Mesenchymal stem cell (in vitro differentiated cells and primary cell): ENCODE measurements around the gene ARHGEF16.

Experiments used
- DNase-seq: peaks from one replicate; pipeline ENCODE4 v3.0.0-alpha.2; 2013
- H2AFZ ChIP-seq: one replicate; pipeline ENCODE4 v1.6.1; 2013; ENCODE audit warnings: low read depth, mild to moderate bottlenecking, control low read depth, inconsistent platforms, low read length, moderate library complexity
- H2AK5ac ChIP-seq: 2 replicates; pipeline ENCODE4 v1.6.1; 2013; ENCODE audit warnings: low read length, moderate library complexity, mild to moderate bottlenecking, inconsistent platforms; ENCODE audit not compliant: severe bottlenecking
- H2BK120ac ChIP-seq: one replicate; pipeline ENCODE4 v1.6.1; 2013; ENCODE audit warnings: low read depth, mild to moderate bottlenecking, inconsistent platforms, low read length, moderate library complexity
- H2BK12ac ChIP-seq, 2 experiments: one replicate each; pipeline ENCODE4 v1.6.1; 2013; ENCODE audit warnings: inconsistent platforms in 2 of 2, low read length in 2 of 2, mild to moderate bottlenecking in 2 of 2, moderate library complexity in 2 of 2, control low read depth in 1 of 2
- H2BK15ac ChIP-seq: one replicate; pipeline ENCODE4 v1.6.1; 2013; ENCODE audit warnings: mild to moderate bottlenecking, low read depth, inconsistent platforms; ENCODE audit not compliant: poor library complexity, severe bottlenecking
- H2BK5ac ChIP-seq: 2 replicates; pipeline ENCODE4 v1.6.1; 2013; ENCODE audit warnings: low read depth, mild to moderate bottlenecking, low read length, control low read depth, inconsistent platforms; ENCODE audit not compliant: poor library complexity, severe bottlenecking
- H3K14ac ChIP-seq, 2 experiments: one replicate each; pipeline ENCODE4 v1.6.1; 2013; ENCODE audit warnings: inconsistent platforms in 2 of 2, low read length in 2 of 2, control low read depth in 1 of 2, mild to moderate bottlenecking in 1 of 2, moderate library complexity in 1 of 2
- H3K18ac ChIP-seq, 2 experiments: one replicate each; pipeline ENCODE4 v1.6.1; 2013; ENCODE audit warnings: inconsistent platforms in 2 of 2, low read length in 2 of 2, control low read depth in 1 of 2, low read depth in 1 of 2, mild to moderate bottlenecking in 1 of 2
- H3K23ac ChIP-seq, 2 experiments: one replicate each; pipeline ENCODE4 v1.6.1; 2013; ENCODE audit warnings: inconsistent platforms in 2 of 2, low read length in 2 of 2, mild to moderate bottlenecking in 2 of 2, moderate library complexity in 2 of 2, control low read depth in 1 of 2
- H3K27ac ChIP-seq: 2 replicates; pipeline ENCODE4 v1.5.1; 2013; ENCODE audit warnings: mild to moderate bottlenecking, moderate library complexity, low read length, control low read depth, inconsistent platforms; ENCODE audit not compliant: poor library complexity, severe bottlenecking
- H3K27me3 ChIP-seq, 2 experiments: 2 replicates each; pipeline versions ENCODE4 v1.6.1 to v1.7.0; 2013; ENCODE audit warnings: low read length in 2 of 2, mild to moderate bottlenecking in 2 of 2, moderate library complexity in 2 of 2, control low read depth in 1 of 2, inconsistent platforms in 1 of 2; ENCODE audit not compliant: control insufficient read depth in 1 of 2, insufficient read depth in 1 of 2
- H3K36me3 ChIP-seq, 2 experiments: 2 replicates each; pipeline versions ENCODE4 v1.6.1 to v1.7.0; 2013; ENCODE audit warnings: low read length in 2 of 2, control low read depth in 1 of 2, inconsistent platforms in 1 of 2, low read depth in 1 of 2, mild to moderate bottlenecking in 1 of 2; ENCODE audit not compliant: insufficient read depth in 2 of 2, control insufficient read depth in 1 of 2
- H3K4ac ChIP-seq, 2 experiments: one replicate each; pipeline ENCODE4 v1.6.1; 2013; ENCODE audit warnings: inconsistent platforms in 2 of 2, low read length in 2 of 2, mild to moderate bottlenecking in 2 of 2, moderate library complexity in 2 of 2, control low read depth in 1 of 2, low read depth in 1 of 2
- H3K4me1 ChIP-seq: 2 replicates; pipeline ENCODE4 v1.6.1; 2013; ENCODE audit warnings: low read depth, low read length, control low read depth; ENCODE audit not compliant: control insufficient read depth, insufficient read depth
- H3K4me2 ChIP-seq: 2 replicates; pipeline ENCODE4 v1.6.1; 2013; ENCODE audit warnings: low read length, mild to moderate bottlenecking, inconsistent platforms; ENCODE audit not compliant: poor library complexity, severe bottlenecking
- H3K4me3 ChIP-seq, 2 experiments: 2 replicates each; pipeline versions ENCODE4 v1.5.1 to v1.7.0; 2013; ENCODE audit warnings: low read length in 2 of 2, mild to moderate bottlenecking in 2 of 2, control low read depth in 1 of 2, low read depth in 1 of 2; ENCODE audit not compliant: insufficient read depth in 1 of 2
- H3K79me1 ChIP-seq: replicated peaks from 2 replicates; pipeline ENCODE4 v1.6.1; 2013; ENCODE audit warnings: mild to moderate bottlenecking, control low read depth, low read length, inconsistent platforms; ENCODE audit not compliant: poor library complexity, severe bottlenecking
- H3K9ac ChIP-seq: 2 replicates; pipeline ENCODE4 v1.7.0; 2013; ENCODE audit warnings: mild to moderate bottlenecking, low read length, moderate library complexity
- H3K9me3 ChIP-seq: 2 replicates; pipeline ENCODE4 v1.7.0; 2013; ENCODE audit warnings: mild to moderate bottlenecking, low read length; ENCODE audit not compliant: control insufficient read depth
- H4K8ac ChIP-seq: one replicate; pipeline ENCODE4 v1.6.1; 2013; ENCODE audit warnings: inconsistent platforms, mild to moderate bottlenecking, low read length, moderate library complexity
- H4K91ac ChIP-seq: one replicate; pipeline ENCODE4 v1.6.1; 2013; ENCODE audit warnings: mild to moderate bottlenecking, low read length, inconsistent platforms
- WGBS: methylation state at CpG from one replicate; pipeline ENCODE4 v1.1.7; 2013; ENCODE audit warnings: mixed read lengths; 5-methylcytosine and 5-hydroxymethylcytosine counted together

ARHGEF16 gene

DNA sequence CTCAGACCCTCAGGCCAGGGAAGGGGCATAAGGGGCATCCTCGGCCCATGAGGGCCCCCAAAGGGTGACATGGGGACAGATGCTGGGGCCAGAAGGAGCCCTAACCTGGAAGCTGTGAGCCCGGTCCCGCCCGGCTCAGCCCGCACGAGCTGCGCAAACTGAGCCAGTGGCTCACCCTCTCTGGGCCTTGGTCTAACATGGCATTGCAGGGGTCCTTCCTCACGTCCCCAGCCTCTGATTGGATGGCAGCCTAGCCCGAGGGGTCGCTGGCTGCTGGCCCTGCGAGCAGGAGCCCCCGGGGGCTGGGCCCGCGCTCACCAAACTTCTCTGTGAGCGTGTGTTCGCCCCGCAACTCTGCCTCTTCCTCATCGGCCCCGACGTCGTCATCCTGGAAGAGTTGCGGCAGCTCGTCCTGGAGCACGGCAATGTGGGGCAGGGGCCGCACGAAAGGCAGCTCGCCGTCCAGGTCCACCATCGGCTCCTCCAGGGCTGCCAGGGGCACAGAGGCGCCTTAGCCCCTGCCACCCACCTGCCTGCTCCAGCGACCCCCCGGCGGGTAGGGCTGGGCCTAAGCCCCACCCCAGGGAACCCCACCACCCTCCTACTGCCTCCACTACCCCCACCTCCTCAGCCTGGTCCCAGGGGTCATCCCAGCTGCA, 54.4 kb downstream of the ARHGEF16 start:
- Histone ChIP-seq H2BK12ac (no peak overlapping the region), H2BK5ac (no peak overlapping the region), H3K4me3 (no peak overlapping the region), H3K9me3 (no peaks in the 10 kb centered on the region), H3K4me1 (peaks cover 16% of the 10 kb centered on the region), H2AK5ac (no peak overlapping the region), H3K27me3 (peaks cover 0 to 29% of the 10 kb centered on the region in 2 experiments), H4K91ac (no peak overlapping the region), H2BK120ac (no peak overlapping the region), H2AFZ (no peak overlapping the region), H3K36me3 (peaks cover 0 to 3% of the 10 kb centered on the region in 2 experiments), H3K79me1 (no peaks in the 10 kb centered on the region), H3K14ac (no peak overlapping the region), H2BK15ac (no peak overlapping the region), H3K4me2 (no peak overlapping the region), H3K27ac (no peak overlapping the region), H3K9ac (no peak overlapping the region), H4K8ac (no peak overlapping the region), H3K18ac (no peak overlapping the region), H3K4ac (no peak overlapping the region), H3K23ac (no peak overlapping the region)
- DNase-seq = no peak
- 93% methylated on average over 33 of the region's 33 CpGs for WGBS

DNA sequence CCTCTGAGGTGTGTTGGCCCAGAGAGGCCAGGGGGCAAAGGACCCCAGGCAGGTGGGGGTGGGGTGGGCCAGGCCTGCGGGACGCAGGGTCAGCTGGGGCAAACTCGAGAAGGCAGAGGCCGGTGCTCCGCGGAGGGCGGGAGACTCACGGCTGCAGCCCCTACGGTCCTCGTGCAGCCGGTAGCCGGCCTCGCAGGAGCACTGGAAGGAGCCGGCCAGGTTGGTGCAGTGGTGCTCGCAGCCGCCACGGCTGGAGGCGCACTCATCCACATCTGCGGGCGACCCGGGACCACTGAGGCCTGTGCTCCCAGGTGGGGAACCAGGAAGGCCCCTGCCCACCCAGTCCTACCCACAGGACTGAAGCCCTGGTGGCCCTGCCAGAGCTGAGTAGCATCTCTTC, 55.3 kb downstream of the ARHGEF16 start:
- Histone ChIP-seq H2BK5ac (no peak overlapping the region), H3K4me2 (no peak overlapping the region), H4K91ac (no peak overlapping the region), H3K18ac (no peak overlapping the region), H3K36me3 (peaks cover 0 to 3% of the 10 kb centered on the region in 2 experiments), H3K14ac (no peak overlapping the region), H2BK120ac (no peak overlapping the region), H3K4ac (no peak overlapping the region), H3K27me3 (peaks cover 0 to 29% of the 10 kb centered on the region in 2 experiments), H4K8ac (no peak overlapping the region), H3K27ac (no peak overlapping the region), H3K9ac (no peak overlapping the region), H3K4me3 (no peak overlapping the region), H2AK5ac (no peak overlapping the region), H2BK12ac (no peak overlapping the region), H3K23ac (no peak overlapping the region), H2BK15ac (no peak overlapping the region), H3K79me1 (no peaks in the 10 kb centered on the region), H3K4me1 (peaks cover 7% of the 10 kb centered on the region), H3K9me3 (no peaks in the 10 kb centered on the region), H2AFZ (no peak overlapping the region)
- no peak for DNase-seq
- 88% methylated on average over 17 of the region's 21 CpGs for WGBS

GRCh38 chr1:3510136-3510955, 55.9 kb downstream of the ARHGEF16 start:
- no peaks in the 10 kb centered on the region for H3K9me3 ChIP-seq
- H3K18ac ChIP-seq = no peak overlapping the region
- peaks cover 3% of the 10 kb centered on the region for H3K4me1 ChIP-seq
- no peak overlapping the region for H4K91ac ChIP-seq
- H2AFZ ChIP-seq = no peak overlapping the region
- no peak overlapping the region for H4K8ac ChIP-seq
- H2BK120ac ChIP-seq = no peak overlapping the region
- no peaks in the 10 kb centered on the region for H3K79me1 ChIP-seq
- no peak overlapping the region for H3K4me2 ChIP-seq
- no peak overlapping the region for H2BK5ac ChIP-seq
- peaks cover 0 to 3% of the 10 kb centered on the region in 2 experiments for H3K36me3 ChIP-seq
- H3K14ac ChIP-seq = no peak overlapping the region
- DNase-seq = no peak
- H3K23ac ChIP-seq = no peak overlapping the region
- peaks cover 0 to 29% of the 10 kb centered on the region in 2 experiments for H3K27me3 ChIP-seq
- H2BK12ac ChIP-seq = no peak overlapping the region
- H3K4ac ChIP-seq = no peak overlapping the region
- no peak overlapping the region for H3K27ac ChIP-seq
- H3K4me3 ChIP-seq = peak overlapping the region in 1 of 2 experiments; percentile 11
- 88% methylated on average over 31 of the region's 32 CpGs for WGBS
- no peak overlapping the region for H2BK15ac ChIP-seq
- H3K9ac ChIP-seq = no peak overlapping the region
- no peak overlapping the region for H2AK5ac ChIP-seq

DNA sequence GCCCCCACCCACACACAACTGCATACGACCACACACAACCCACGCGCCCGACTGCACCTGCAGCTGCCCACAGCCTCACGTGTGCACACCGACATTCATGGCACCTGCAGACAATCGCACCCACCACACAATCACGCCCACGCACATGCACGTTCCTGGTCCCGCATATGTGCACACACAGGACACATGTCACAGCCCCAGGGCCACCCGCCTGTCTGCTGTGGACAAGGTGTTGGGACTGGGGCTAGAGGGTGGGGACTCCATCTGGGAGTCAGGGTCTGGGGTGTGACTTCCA, 56.4 kb downstream of the ARHGEF16 start:
- Histone ChIP-seq H3K4ac (no peak overlapping the region), H3K4me2 (no peak overlapping the region), H3K4me3 (peak overlapping the region in 1 of 2 experiments; percentile 11), H2BK15ac (no peak overlapping the region), H3K4me1 (peaks cover 7% of the 10 kb centered on the region), H4K91ac (no peak overlapping the region), H3K27ac (no peak overlapping the region), H3K18ac (no peak overlapping the region), H2BK120ac (no peak overlapping the region), H2BK5ac (no peak overlapping the region), H3K9ac (no peak overlapping the region), H3K79me1 (no peaks in the 10 kb centered on the region), H2AK5ac (no peak overlapping the region), H3K9me3 (no peaks in the 10 kb centered on the region), H3K36me3 (peaks cover 0 to 3% of the 10 kb centered on the region in 2 experiments), H2AFZ (no peak overlapping the region), H2BK12ac (no peak overlapping the region), H3K23ac (no peak overlapping the region), H3K27me3 (peaks cover 0 to 28% of the 10 kb centered on the region in 2 experiments), H4K8ac (no peak overlapping the region), H3K14ac (no peak overlapping the region)
- 98% methylated on average over 12 of the region's 12 CpGs for WGBS
- no peak for DNase-seq
